ENCODE results near the gene RPL32.

RPL32 gene

GRCh38 chr3:12868039-12869034 lies 27.0 kb upstream of the RPL32 start (continued):
- TF ChIP-seq ZNF366 (tag by site-specific recombination; conservative IDR thresholded peaks at IDR 0.05) (peak; percentile 44; the same call in 1 of the 2 replicates), MEIS1 (CRISPR knock-in tag; IDR thresholded peaks at IDR 0.05; ENCODE audit: borderline replicate concordance) (no peak), ZNF23 (tag by site-specific recombination; IDR thresholded peaks at IDR 0.05; ENCODE audit: borderline replicate concordance) (no peak), ZNF660 (tag by site-specific recombination; IDR thresholded peaks at IDR 0.05) (peak; percentile 88), KLF16 (tag by site-specific recombination; IDR thresholded peaks at IDR 0.05) (no peak), ZNF223 (tag by site-specific recombination; IDR thresholded peaks at IDR 0.05) (no peak), SP7 (tag by site-specific recombination; IDR thresholded peaks at IDR 0.05) (peak; percentile 52; the same call in 1 of the 2 replicates), WT1 (tag by site-specific recombination; IDR thresholded peaks at IDR 0.05) (no peak), TCF7L2 (IDR thresholded peaks at IDR 0.05; ENCODE audit: borderline replicate concordance, low read depth, low read length) (no peak), KLF7 (tag by site-specific recombination; IDR thresholded peaks at IDR 0.05; ENCODE audit: borderline replicate concordance) (no peak), ZEB2 (tag by site-specific recombination; IDR thresholded peaks at IDR 0.05) (peak; percentile 54; the same call in 1 of the 2 replicates), ZNF843 (tag by site-specific recombination; IDR thresholded peaks at IDR 0.05) (no peak), ZNF529 (tag by site-specific recombination; IDR thresholded peaks at IDR 0.05; ENCODE audit: insufficient replicate concordance) (no peak), KLF8 (tag by site-specific recombination; IDR thresholded peaks at IDR 0.05) (no peak), ZNF677 (tag by site-specific recombination; IDR thresholded peaks at IDR 0.05) (no peak), ZNF654 (tag by site-specific recombination; IDR thresholded peaks at IDR 0.05; ENCODE audit: low read depth) (peak; percentile 97), RBAK (tag by site-specific recombination; IDR thresholded peaks at IDR 0.05) (no peak), AEBP2 (tag by site-specific recombination; IDR thresholded peaks at IDR 0.05; ENCODE audit: borderline replicate concordance) (no peak), ZFP37 (tag by site-specific recombination; IDR thresholded peaks at IDR 0.05) (no peak), ZNF549 (tag by site-specific recombination; IDR thresholded peaks at IDR 0.05) (no peak), EGR2 (tag by site-specific recombination; IDR thresholded peaks at IDR 0.05; ENCODE audit: low read depth) (peak; percentile 62), ZNF629 (tag by site-specific recombination; IDR thresholded peaks at IDR 0.05) (0 out of 2 replicates have a peak, but pooled peaks have one; percentile 35), HIC1 (tag by site-specific recombination; IDR thresholded peaks at IDR 0.05) (no peak), ZNF449 (tag by site-specific recombination; IDR thresholded peaks at IDR 0.05) (no peak), IKZF3 (tag by site-specific recombination; IDR thresholded peaks at IDR 0.05) (peak; percentile 96), ZNF311 (tag by site-specific recombination; IDR thresholded peaks at IDR 0.05; ENCODE audit: borderline replicate concordance) (no peak), ZNF138 (tag by site-specific recombination; IDR thresholded peaks at IDR 0.05; ENCODE audit: borderline replicate concordance) (no peak)
